GM23248 (cell line): ENCODE data around the gene SMPD3. TPM values are rescaled to one million over a fixed set of nuclear protein-coding genes. Genes with fewer than 3 reads are reported as not detected.

Source experiments
- DNase-seq: peaks from one replicate; pipeline ENCODE4 v3.0.0-alpha.2; 2015
- H2AFZ ChIP-seq: fragments of 200-600 bp; sonication (generic); 2 replicates; pipeline ENCODE4 v1.6.1; 2016; ENCODE audit warnings: antibody characterized with exemption
- H3F3A ChIP-seq: fragments of 200-600 bp; sonication (generic); 2 replicates; pipeline ENCODE4 v1.6.1; 2016; ENCODE audit warnings: mild to moderate bottlenecking, antibody characterized with exemption, mixed run types; ENCODE audit not compliant: insufficient read depth
- H3K27ac ChIP-seq: fragments of 200-600 bp; sonication (generic); 2 replicates; pipeline ENCODE4 v1.5.1; 2016; ENCODE audit warnings: mild to moderate bottlenecking
- H3K27me3 ChIP-seq: fragments of 200-600 bp; sonication (generic); replicated peaks from 2 replicates; pipeline ENCODE4 v1.6.1; 2016; ENCODE audit warnings: mild to moderate bottlenecking; ENCODE audit not compliant: insufficient read depth
- H3K36me3 ChIP-seq: fragments of 200-600 bp; sonication (generic); 2 replicates; pipeline ENCODE4 v1.6.1; 2016; ENCODE audit warnings: low read depth, mild to moderate bottlenecking
- H3K4me1 ChIP-seq: fragments of 200-600 bp; sonication (generic); 2 replicates; pipeline ENCODE4 v1.6.1; 2016; ENCODE audit warnings: mild to moderate bottlenecking; ENCODE audit not compliant: insufficient read depth
- H3K4me2 ChIP-seq: fragments of 200-600 bp; sonication (generic); one replicate; pipeline ENCODE4 v1.6.1; 2016; ENCODE audit warnings: mild to moderate bottlenecking; ENCODE audit not compliant: unreplicated experiment
- H3K4me3 ChIP-seq: fragments of 200-600 bp; sonication (generic); 2 replicates; pipeline ENCODE4 v1.5.1; 2016; ENCODE audit warnings: mild to moderate bottlenecking
- H3K79me2 ChIP-seq: fragments of 200-600 bp; sonication (generic); 2 replicates; pipeline ENCODE4 v1.6.1; 2016; ENCODE audit warnings: mild to moderate bottlenecking; ENCODE audit not compliant: insufficient read depth
- H3K9ac ChIP-seq: fragments of 200-600 bp; sonication (generic); 2 replicates; pipeline ENCODE4 v1.6.1; 2016; ENCODE audit warnings: mild to moderate bottlenecking
- H3K9me2 ChIP-seq: fragments of 200-600 bp; sonication (generic); 2 replicates; pipeline ENCODE4 v1.6.1; 2016; ENCODE audit warnings: mixed run types, mild to moderate bottlenecking, moderate library complexity; ENCODE audit not compliant: insufficient read depth
- H3K9me3 ChIP-seq: fragments of 200-600 bp; sonication (generic); one replicate; pipeline ENCODE4 v1.6.1; 2017; ENCODE audit warnings: low read depth
- H4K20me1 ChIP-seq: fragments of 200-600 bp; sonication (generic); 2 replicates; pipeline ENCODE4 v1.6.0; 2016; ENCODE audit not compliant: insufficient read depth
- EZH2 ChIP-seq: fragments of 200-600 bp; sonication (generic); IDR thresholded peaks from 2 replicates; pipeline ENCODE4 v1.6.1; 2018; ENCODE audit warnings: antibody characterized with exemption, mild to moderate bottlenecking; ENCODE audit not compliant: insufficient read depth, poor library complexity, severe bottlenecking
- EZH2phosphoT487 ChIP-seq: fragments of 200-600 bp; sonication (generic); IDR thresholded peaks from 2 replicates; pipeline ENCODE4 v1.6.1; 2018; ENCODE audit warnings: antibody characterized with exemption, moderate library complexity, mild to moderate bottlenecking, low read depth; ENCODE audit not compliant: insufficient read depth
- WGBS, 2 experiments: methylation state at CpG; one replicate each; pipeline ENCODE4 v1.1.6; 2015 to 2017; ENCODE audit warnings: low lambda C conversion rate in 2 of 2, low coverage in 1 of 2; ENCODE audit errors: missing lambda C conversion rate in 2 of 2; 5-methylcytosine and 5-hydroxymethylcytosine counted together
- in situ Hi-C: fragments of 300-500 bp; cut with MboI; formaldehyde crosslinking; loops from 2 replicates; pipeline ENCODE4 v1.15.0; 2020
- polyA plus RNA-seq: library from polyadenylated mRNA; unstranded; fragments of >200 nt; fragmentation: Nextera tagmentation; extraction: Ambion mirVana; gene quantifications from 2 replicates; pipeline ENCODE4 v1.2.1, GENCODE V29; 2016
- total RNA-seq: library from RNA; depleted of rRNA; stranded (reverse); fragments of >200 nt; shearing (Covaris generic); gene quantifications from 2 replicates; pipeline ENCODE4 v1.2.3, GENCODE V29; 2014

The SMPD3 gene
- total and polyA plus RNA-seq, 2 experiments from 2014 or later = 0.24 to 0.32 TPM

GRCh38 chr16:68412061-68412460 lies 36.2 kb downstream of the SMPD3 start:
- no peaks in the 10 kb centered on the region for H3K79me2 ChIP-seq
- H3K9me2 ChIP-seq = no peaks in the 10 kb centered on the region
- no peak overlapping the region for H2AFZ ChIP-seq
- TF ChIP-seq EZH2phosphoT487 = no peak
- TF ChIP-seq EZH2 = no peak
- in situ Hi-C loops = no loop called here
- 89 to 96% methylated on average over 5 to 6 of the region's 6 CpGs for WGBS, 2 experiments
- H3F3A ChIP-seq = peaks cover 3% of the 10 kb centered on the region
- no peaks in the 10 kb centered on the region for H3K36me3 ChIP-seq
- H4K20me1 ChIP-seq = no peaks in the 10 kb centered on the region
- no peak for DNase-seq
- H3K9me3 ChIP-seq = no peaks in the 10 kb centered on the region
- H3K9ac ChIP-seq = no peak overlapping the region
- no peak overlapping the region for H3K4me3 ChIP-seq
- H3K4me2 ChIP-seq = no peak overlapping the region
- H3K4me1 ChIP-seq = peaks cover 14% of the 10 kb centered on the region
- no peak overlapping the region for H3K27ac ChIP-seq
- H3K27me3 ChIP-seq = no peaks in the 10 kb centered on the region

- Histone ChIP-seq H3K9ac (no peak overlapping the region), H4K20me1 (no peaks in the 10 kb centered on the region), H3K4me2 (no peak overlapping the region), H3K9me2 (no peaks in the 10 kb centered on the region), H3K27me3 (no peaks in the 10 kb centered on the region), H3F3A (peaks cover 9% of the 10 kb centered on the region), H3K36me3 (no peaks in the 10 kb centered on the region), H3K79me2 (no peaks in the 10 kb centered on the region), H2AFZ (no peak overlapping the region), H3K4me1 (peaks cover 24% of the 10 kb centered on the region), H3K9me3 (no peaks in the 10 kb centered on the region), H3K4me3 (no peak overlapping the region), H3K27ac (no peak overlapping the region)
- 85 to 88% methylated on average over 2 of the region's 2 CpGs for WGBS, 2 experiments
- no peak for TF ChIP-seq EZH2
- no peak for DNase-seq
- in situ Hi-C loops = no loop called here
Observed at GRCh38 chr16:68411086-68411485, 37.2 kb downstream of the SMPD3 start.

- no peak for DNase-seq
- Histone ChIP-seq H3K36me3 (no peaks in the 10 kb centered on the region), H3K9me2 (no peaks in the 10 kb centered on the region), H3K9me3 (no peaks in the 10 kb centered on the region), H2AFZ (no peak overlapping the region), H3K9ac (no peak overlapping the region), H3K27me3 (no peaks in the 10 kb centered on the region), H3K4me3 (no peak overlapping the region), H4K20me1 (no peaks in the 10 kb centered on the region), H3F3A (peaks cover 9% of the 10 kb centered on the region), H3K4me2 (no peak overlapping the region), H3K27ac (no peak overlapping the region), H3K79me2 (no peaks in the 10 kb centered on the region), H3K4me1 (peaks cover 24% of the 10 kb centered on the region)
- TF ChIP-seq EZH2 (no peak), EZH2phosphoT487 (no peak)
- 68 to 70% methylated on average over 6 of the region's 6 CpGs for WGBS, 2 experiments
- in situ Hi-C loops = no loop called here
Observed at GRCh38 chr16:68408967-68409366, 39.3 kb downstream of the SMPD3 start.

- no peak for DNase-seq
- no peaks in the 10 kb centered on the region for H4K20me1 ChIP-seq
- H3K36me3 ChIP-seq = no peaks in the 10 kb centered on the region
- H3K27me3 ChIP-seq = no peaks in the 10 kb centered on the region
- no peak overlapping the region for H3K4me2 ChIP-seq
- H2AFZ ChIP-seq = no peak overlapping the region
- in situ Hi-C loops = no loop called here
- no peaks in the 10 kb centered on the region for H3K79me2 ChIP-seq
- H3F3A ChIP-seq = peaks cover 13% of the 10 kb centered on the region
- H3K4me3 ChIP-seq = no peak overlapping the region
- peaks cover 20% of the 10 kb centered on the region for H3K4me1 ChIP-seq
- H3K27ac ChIP-seq = no peak overlapping the region
- no peaks in the 10 kb centered on the region for H3K9me3 ChIP-seq
- no peak for TF ChIP-seq EZH2phosphoT487
- no peak for TF ChIP-seq EZH2
- no peaks in the 10 kb centered on the region for H3K9me2 ChIP-seq
- WGBS, 2 experiments = 94% methylated on average over 1 of the region's 1 CpG
- no peak overlapping the region for H3K9ac ChIP-seq
Observed at GRCh38 chr16:68408428-68408827, 39.9 kb downstream of the SMPD3 start.
